ENCODE data around the gene GHRH. TPM values are rescaled to one million over a fixed set of nuclear protein-coding genes. Genes with fewer than 3 reads are reported as not detected.

GHRH gene
- total RNA-seq, 1 experiment from 2014 or later = 0.74 TPM

Other genes starting within 250 kb of the GHRH start
- gene RBL1, start 165.8 kb downstream of the GHRH start, total RNA-seq (2021) = 10.5 to 13.2 TPM (median 11.1 TPM) in 3 replicates
- 205 to 233 TPM (median 227 TPM) in 3 replicates for gene RPN2, start 82.5 kb downstream of the GHRH start, total RNA-seq (2021)
- gene MROH8, start 82.3 kb downstream of the GHRH start, total RNA-seq (2021) = 0.50 to 0.92 TPM (median 0.89 TPM) in 3 replicates
- 41.7 to 48.6 TPM (median 48.5 TPM) in 3 replicates for gene MANBAL, start 27.8 kb upstream of the GHRH start, total RNA-seq (2021)
- 27.4 to 33.3 TPM (median 30.4 TPM) in 3 replicates for gene SRC, start 84.3 kb upstream of the GHRH start, total RNA-seq (2021)